SK-N-SH (cell line): ENCODE results near the gene TNFAIP8L3. TPM values are rescaled to one million over a fixed set of nuclear protein-coding genes. Genes with fewer than 3 reads are reported as not detected.

Source experiments
- CTCF ChIA-PET: fragments of 300-600, 350-600 bp; formaldehyde crosslinking; extraction: SDS; loops from one replicate; lab custom pipeline; 2021; lab: Yijun Ruan, JAX
- POLR2A ChIA-PET: fragments of 350-600 bp; sonication (Branson Sonifier 250); formaldehyde crosslinking; extraction: SDS; loops from one replicate; lab custom pipeline; 2020; ENCODE audit warnings: antibody characterized with exemption, inconsistent platforms; lab: Yijun Ruan, JAX
- DNase-seq: peaks from one replicate; pipeline ENCODE4 v3.0.0; 2012
- H2AFZ ChIP-seq: fragments of 200-600 bp; sonication (generic); 2 replicates; pipeline ENCODE4 v1.8.1; 2016; ENCODE audit warnings: antibody characterized with exemption, mild to moderate bottlenecking, low read depth
- H3F3A ChIP-seq: fragments of 200-600 bp; sonication (generic); replicated peaks from 2 replicates; pipeline ENCODE3; 2016; ENCODE audit warnings: antibody characterized with exemption, mild to moderate bottlenecking; ENCODE audit not compliant: insufficient read depth
- H3K27ac ChIP-seq, 2 experiments: fragments of 200-500 bp in 1 of 2; fragments of 200-600 bp in 1 of 2; sonication (Bioruptor generic) in 1 of 2; sonication (generic), shearing (Covaris generic) in 1 of 2; 2 replicates each; pipeline versions ENCODE4 v1.5.1 to v1.6.1; 2014 to 2016; ENCODE audit warnings: low read depth in 2 of 2, inconsistent platforms in 1 of 2, low read length in 1 of 2, mild to moderate bottlenecking in 1 of 2, mixed read lengths in 1 of 2
- H3K27me3 ChIP-seq: fragments of 200-600 bp; sonication (generic), shearing (Covaris generic); 2 replicates; pipeline ENCODE4 v1.6.1; 2016; ENCODE audit warnings: mixed run types; ENCODE audit not compliant: insufficient read depth
- H3K36me3 ChIP-seq, 2 experiments: fragments of 200-500 bp in 1 of 2; fragments of 200-600 bp in 1 of 2; sonication (Bioruptor generic) in 1 of 2; sonication (generic) in 1 of 2; replicated peaks in 1 of 2; 2 replicates each; pipeline versions ENCODE3 to v1.5.1; 2014 to 2016; ENCODE audit warnings: low read length in 1 of 2, mild to moderate bottlenecking in 1 of 2; ENCODE audit not compliant: insufficient read depth in 2 of 2, control insufficient read depth in 1 of 2
- H3K4me1 ChIP-seq, 2 experiments: fragments of 200-500 bp in 1 of 2; fragments of 200-600 bp in 1 of 2; sonication (Bioruptor generic) in 1 of 2; sonication (generic), shearing (Covaris generic) in 1 of 2; 2 replicates each; pipeline versions ENCODE4 v1.5.1 to v1.6.1; 2014 to 2016; ENCODE audit warnings: low read depth in 1 of 2, low read length in 1 of 2, mixed run types in 1 of 2; ENCODE audit not compliant: insufficient read depth in 2 of 2, control insufficient read depth in 1 of 2
- H3K4me2 ChIP-seq: fragments of 200-600 bp; sonication (generic), shearing (Covaris generic); 2 replicates; pipeline ENCODE4 v1.6.1; 2017; ENCODE audit warnings: mixed run types
- H3K4me3 ChIP-seq, 2 experiments: fragments of 200-500 bp in 1 of 2; fragments of 200-600 bp in 1 of 2; sonication (Bioruptor generic) in 1 of 2; sonication (generic), shearing (Covaris generic) in 1 of 2; 2 replicates each; pipeline versions ENCODE4 v1.5.1 to v1.8.1; 2014 to 2016; ENCODE audit warnings: low read depth in 2 of 2, inconsistent platforms in 1 of 2, low read length in 1 of 2, mild to moderate bottlenecking in 1 of 2, mixed read lengths in 1 of 2, moderate library complexity in 1 of 2
- H3K79me2 ChIP-seq: fragments of 200-600 bp; sonication (generic); 2 replicates; pipeline ENCODE4 v1.8.1; 2017; ENCODE audit warnings: mild to moderate bottlenecking; ENCODE audit not compliant: insufficient read depth
- H3K9ac ChIP-seq: fragments of 200-600 bp; sonication (generic); 2 replicates; pipeline ENCODE4 v1.6.1; 2017; ENCODE audit warnings: mixed run types
- H3K9me2 ChIP-seq: fragments of 200-600 bp; sonication (generic); 2 replicates; pipeline ENCODE4 v1.6.1; 2017; ENCODE audit warnings: mixed run types
- H3K9me3 ChIP-seq: fragments of 200-600 bp; sonication (generic); 2 replicates; pipeline ENCODE4 v1.6.1; 2017; ENCODE audit warnings: mixed run types, mild to moderate bottlenecking, moderate library complexity
- H4K20me1 ChIP-seq: fragments of 200-600 bp; sonication (generic); 2 replicates; pipeline ENCODE4 v1.6.1; 2017; ENCODE audit warnings: mild to moderate bottlenecking, mixed run types; ENCODE audit not compliant: insufficient read depth
- CHD2 ChIP-seq: fragments of 150-350 bp; IDR thresholded peaks from 2 replicates; pipeline ENCODE4 v1.6.1; 2018; ENCODE audit warnings: low read length; ENCODE audit not compliant: partially characterized antibody
- EZH2phosphoT487 ChIP-seq: fragments of 200-600 bp; sonication (generic); IDR thresholded peaks from 2 replicates; pipeline ENCODE4 v1.6.1; 2017; ENCODE audit warnings: low read depth, mixed run types, mild to moderate bottlenecking, antibody characterized with exemption, moderate library complexity, borderline replicate concordance
- GABPA ChIP-seq: IDR thresholded peaks from 2 replicates; pipeline ENCODE4 v1.4.0; 2012; ENCODE audit warnings: low read depth, mild to moderate bottlenecking
- GATA2 ChIP-seq: sonication (generic); formaldehyde crosslinking; IDR thresholded peaks from 2 replicates; pipeline ENCODE4 v1.5.0; 2020; ENCODE audit warnings: mild to moderate bottlenecking, missing genetic modification reagents
- JUND ChIP-seq: IDR thresholded peaks from 2 replicates; pipeline ENCODE4 v1.4.0; 2012
- MEF2A ChIP-seq: IDR thresholded peaks from 2 replicates; pipeline ENCODE4 v1.4.0; 2012; ENCODE audit warnings: low read depth, borderline replicate concordance
- NRF1 ChIP-seq: IDR thresholded peaks from 2 replicates; pipeline ENCODE4 v1.6.1; 2012; ENCODE audit warnings: low read depth, mild to moderate bottlenecking, low read length
- POLR2AphosphoS5 ChIP-seq: IDR thresholded peaks from 2 replicates; pipeline ENCODE4 v1.6.1; 2012; ENCODE audit warnings: low read depth, low read length
- RXRA ChIP-seq: IDR thresholded peaks from 2 replicates; pipeline ENCODE4 v1.4.0; 2012; ENCODE audit warnings: low read depth, mild to moderate bottlenecking, borderline replicate concordance
- TAF1 ChIP-seq: IDR thresholded peaks from 2 replicates; pipeline ENCODE4 v1.6.1; 2012; ENCODE audit warnings: low read depth, mild to moderate bottlenecking, low read length, moderate library complexity, borderline replicate concordance
- TEAD4 ChIP-seq: IDR thresholded peaks from 2 replicates; pipeline ENCODE4 v1.4.0; 2012; ENCODE audit warnings: mild to moderate bottlenecking, borderline replicate concordance; ENCODE audit not compliant: insufficient read depth
- YY1 ChIP-seq: IDR thresholded peaks from 2 replicates; pipeline ENCODE4 v1.4.0; 2012; ENCODE audit warnings: low read depth, mild to moderate bottlenecking
- WGBS: methylation state at CpG from one replicate; pipeline ENCODE4 v1.1.6; 2017; ENCODE audit warnings: low lambda C conversion rate; 5-methylcytosine and 5-hydroxymethylcytosine counted together
- polyA plus RNA-seq, 3 experiments: library from polyadenylated mRNA; depleted of rRNA; stranded (reverse); fragments of >200 nt; gene quantifications; 2 replicates each; pipeline ENCODE4 v1.2.3, GENCODE V29; 2012
- TF ChIP-seq, protein P1 (sequence below): IDR thresholded peaks from 2 replicates; pipeline ENCODE4; 2012
- TF ChIP-seq, protein P2 (sequence below): fragments of 150-350 bp; IDR thresholded peaks from 2 replicates; pipeline ENCODE4 v1.6.1; 2017; ENCODE audit warnings: antibody characterized with exemption, low read length, low read depth, borderline replicate concordance
- TF ChIP-seq, protein P3 (sequence below): IDR thresholded peaks from 2 replicates; pipeline ENCODE4 v1.4.0; 2012; ENCODE audit warnings: low read depth, borderline replicate concordance

The TNFAIP8L3 gene
- polyA plus RNA-seq, 1 of the 3 experiments (the other 2 are of a cell fraction), result 0.08 TPM

DNA sequence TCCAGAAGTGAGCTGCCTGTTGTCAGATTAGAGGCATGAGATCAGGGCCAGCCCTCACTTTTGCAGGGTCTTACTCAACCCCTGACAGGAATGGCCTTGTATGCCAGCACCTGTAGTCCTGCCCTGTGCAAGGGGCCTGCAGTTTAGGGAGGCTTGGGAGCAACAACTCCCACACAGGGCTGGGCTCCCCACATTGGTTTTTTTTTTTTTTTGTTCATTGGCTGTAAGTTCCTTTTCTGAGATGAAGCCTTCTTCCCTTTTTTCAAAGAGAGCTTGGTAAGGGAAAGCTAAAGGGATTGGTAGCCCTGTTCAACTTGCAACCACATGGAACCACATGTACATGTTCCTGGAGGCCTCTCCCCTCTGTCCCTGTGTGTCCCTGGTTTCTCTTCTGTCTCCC is 46.4 kb downstream of the TNFAIP8L3 start:
- Histone ChIP-seq H3K4me1 (0 out of 4 replicates have a peak, but pooled peaks cover 0 to 5% of the 10 kb centered on the region in 2 experiments), H3K27ac (no peak overlapping the region), H3K9ac (no peak overlapping the region), H3K27me3 (no peaks in the 10 kb centered on the region), H3K9me2 (no peaks in the 10 kb centered on the region), H3F3A (no peaks in the 10 kb centered on the region), H3K4me2 (no peak overlapping the region), H3K79me2 (no peaks in the 10 kb centered on the region), H3K36me3 (no peaks in the 10 kb centered on the region), H3K4me3 (no peak overlapping the region), H3K9me3 (no peaks in the 10 kb centered on the region), H2AFZ (no peak overlapping the region), H4K20me1 (no peaks in the 10 kb centered on the region)
- no peak for DNase-seq
- no peak for TF ChIP-seq MEF2A
- no peak for TF ChIP-seq CHD2
- TF ChIP-seq, protein P1, sequence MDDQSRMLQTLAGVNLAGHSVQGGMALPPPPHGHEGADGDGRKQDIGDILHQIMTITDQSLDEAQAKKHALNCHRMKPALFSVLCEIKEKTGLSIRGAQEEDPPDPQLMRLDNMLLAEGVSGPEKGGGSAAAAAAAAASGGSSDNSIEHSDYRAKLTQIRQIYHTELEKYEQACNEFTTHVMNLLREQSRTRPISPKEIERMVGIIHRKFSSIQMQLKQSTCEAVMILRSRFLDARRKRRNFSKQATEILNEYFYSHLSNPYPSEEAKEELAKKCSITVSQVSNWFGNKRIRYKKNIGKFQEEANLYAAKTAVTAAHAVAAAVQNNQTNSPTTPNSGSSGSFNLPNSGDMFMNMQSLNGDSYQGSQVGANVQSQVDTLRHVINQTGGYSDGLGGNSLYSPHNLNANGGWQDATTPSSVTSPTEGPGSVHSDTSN, result no peak
- no peak for TF ChIP-seq GATA2
- no peak for TF ChIP-seq NRF1
- TF ChIP-seq POLR2AphosphoS5, result no peak
- no peak for TF ChIP-seq YY1
- TF ChIP-seq JUND, result no peak
- no peak for TF ChIP-seq TAF1
- no peak for TF ChIP-seq EZH2phosphoT487
- no peak for TF ChIP-seq TEAD4
- no peak for TF ChIP-seq GABPA
- TF ChIP-seq, protein P2, sequence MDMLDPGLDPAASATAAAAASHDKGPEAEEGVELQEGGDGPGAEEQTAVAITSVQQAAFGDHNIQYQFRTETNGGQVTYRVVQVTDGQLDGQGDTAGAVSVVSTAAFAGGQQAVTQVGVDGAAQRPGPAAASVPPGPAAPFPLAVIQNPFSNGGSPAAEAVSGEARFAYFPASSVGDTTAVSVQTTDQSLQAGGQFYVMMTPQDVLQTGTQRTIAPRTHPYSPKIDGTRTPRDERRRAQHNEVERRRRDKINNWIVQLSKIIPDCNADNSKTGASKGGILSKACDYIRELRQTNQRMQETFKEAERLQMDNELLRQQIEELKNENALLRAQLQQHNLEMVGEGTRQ, result no peak
- CTCF ChIA-PET, result no interaction called here
- POLR2A ChIA-PET, result no interaction called here

DNA sequence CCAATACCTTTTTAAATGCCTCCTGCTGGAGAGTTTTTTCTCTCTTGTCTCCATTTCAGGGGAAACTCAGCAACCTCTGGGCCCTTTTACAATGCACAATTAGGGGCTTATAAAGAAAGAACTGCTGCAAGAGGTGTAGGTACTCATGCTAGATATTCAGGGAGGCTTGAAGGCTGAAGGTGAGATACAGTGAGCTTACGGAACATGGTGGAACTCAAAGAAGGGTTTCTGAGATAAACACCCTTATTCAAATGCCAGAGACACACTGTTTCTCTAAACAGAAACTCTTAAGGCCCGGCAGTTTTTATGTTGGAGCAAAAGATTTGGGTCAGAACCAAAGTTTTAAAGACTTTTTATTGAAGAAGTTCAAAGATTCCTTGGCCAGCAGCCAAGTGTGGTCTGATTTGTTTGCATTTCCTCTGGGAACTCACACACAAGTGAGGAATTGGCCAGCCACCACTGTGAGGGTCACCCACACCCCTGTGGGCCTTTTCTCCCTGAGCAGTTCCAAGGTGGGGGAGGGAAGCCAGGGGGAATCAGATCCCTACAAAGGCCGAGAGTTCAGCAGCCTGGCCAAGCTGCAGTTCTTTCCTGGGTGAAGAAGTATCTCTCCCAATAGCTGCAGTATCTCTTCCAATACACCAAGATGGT is 47.8 kb downstream of the TNFAIP8L3 start:
- no peak overlapping the region for H2AFZ ChIP-seq
- DNase-seq, result no peak
- CTCF ChIA-PET, result no interaction called here

More for the DNA sequence above, 47.8 kb downstream of the TNFAIP8L3 start:
- H3K36me3 ChIP-seq, result no peaks in the 10 kb centered on the region
- POLR2A ChIA-PET, result interaction anchor here (0.6 kb wide), 1 partner anchor 70 kb away, joined by 6 read pairs; no protein-coding TSS in a partner anchor
- H3K9ac ChIP-seq, result no peak overlapping the region
- H3K79me2 ChIP-seq, result no peaks in the 10 kb centered on the region
- H3K4me1 ChIP-seq, result 0 out of 4 replicates have a peak, but pooled peaks cover 0 to 5% of the 10 kb centered on the region in 2 experiments
- no peak for TF ChIP-seq RXRA
- TF ChIP-seq, protein P3, sequence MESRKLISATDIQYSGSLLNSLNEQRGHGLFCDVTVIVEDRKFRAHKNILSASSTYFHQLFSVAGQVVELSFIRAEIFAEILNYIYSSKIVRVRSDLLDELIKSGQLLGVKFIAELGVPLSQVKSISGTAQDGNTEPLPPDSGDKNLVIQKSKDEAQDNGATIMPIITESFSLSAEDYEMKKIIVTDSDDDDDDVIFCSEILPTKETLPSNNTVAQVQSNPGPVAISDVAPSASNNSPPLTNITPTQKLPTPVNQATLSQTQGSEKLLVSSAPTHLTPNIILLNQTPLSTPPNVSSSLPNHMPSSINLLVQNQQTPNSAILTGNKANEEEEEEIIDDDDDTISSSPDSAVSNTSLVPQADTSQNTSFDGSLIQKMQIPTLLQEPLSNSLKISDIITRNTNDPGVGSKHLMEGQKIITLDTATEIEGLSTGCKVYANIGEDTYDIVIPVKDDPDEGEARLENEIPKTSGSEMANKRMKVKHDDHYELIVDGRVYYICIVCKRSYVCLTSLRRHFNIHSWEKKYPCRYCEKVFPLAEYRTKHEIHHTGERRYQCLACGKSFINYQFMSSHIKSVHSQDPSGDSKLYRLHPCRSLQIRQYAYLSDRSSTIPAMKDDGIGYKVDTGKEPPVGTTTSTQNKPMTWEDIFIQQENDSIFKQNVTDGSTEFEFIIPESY, result no peak
- no peaks in the 10 kb centered on the region for H3K27me3 ChIP-seq
- no peaks in the 10 kb centered on the region for H3F3A ChIP-seq
- no peaks in the 10 kb centered on the region for H3K9me3 ChIP-seq
- no peak overlapping the region for H3K4me2 ChIP-seq
- no peaks in the 10 kb centered on the region for H4K20me1 ChIP-seq
- no peak overlapping the region for H3K27ac ChIP-seq
- no peaks in the 10 kb centered on the region for H3K9me2 ChIP-seq
- no peak overlapping the region for H3K4me3 ChIP-seq
- 66% methylated on average over 3 of the region's 3 CpGs for WGBS
